ENCODE measurements around the gene SKI. TPM values are rescaled to one million over a fixed set of nuclear protein-coding genes. Genes with fewer than 3 reads are reported as not detected.

The SKI gene
- total RNA-seq, 1 donor from 2014 or later = 19.3 TPM

- no peak for DNase-seq
Measured at GRCh38 chr1:2354511-2355372, 126.6 kb downstream of the SKI start.

- no peak for DNase-seq
Measured at GRCh38 chr1:2355373-2356261, 127.5 kb downstream of the SKI start.

- no peak for DNase-seq
Measured at GRCh38 chr1:2356401-2356800, 128.3 kb downstream of the SKI start.

DNA sequence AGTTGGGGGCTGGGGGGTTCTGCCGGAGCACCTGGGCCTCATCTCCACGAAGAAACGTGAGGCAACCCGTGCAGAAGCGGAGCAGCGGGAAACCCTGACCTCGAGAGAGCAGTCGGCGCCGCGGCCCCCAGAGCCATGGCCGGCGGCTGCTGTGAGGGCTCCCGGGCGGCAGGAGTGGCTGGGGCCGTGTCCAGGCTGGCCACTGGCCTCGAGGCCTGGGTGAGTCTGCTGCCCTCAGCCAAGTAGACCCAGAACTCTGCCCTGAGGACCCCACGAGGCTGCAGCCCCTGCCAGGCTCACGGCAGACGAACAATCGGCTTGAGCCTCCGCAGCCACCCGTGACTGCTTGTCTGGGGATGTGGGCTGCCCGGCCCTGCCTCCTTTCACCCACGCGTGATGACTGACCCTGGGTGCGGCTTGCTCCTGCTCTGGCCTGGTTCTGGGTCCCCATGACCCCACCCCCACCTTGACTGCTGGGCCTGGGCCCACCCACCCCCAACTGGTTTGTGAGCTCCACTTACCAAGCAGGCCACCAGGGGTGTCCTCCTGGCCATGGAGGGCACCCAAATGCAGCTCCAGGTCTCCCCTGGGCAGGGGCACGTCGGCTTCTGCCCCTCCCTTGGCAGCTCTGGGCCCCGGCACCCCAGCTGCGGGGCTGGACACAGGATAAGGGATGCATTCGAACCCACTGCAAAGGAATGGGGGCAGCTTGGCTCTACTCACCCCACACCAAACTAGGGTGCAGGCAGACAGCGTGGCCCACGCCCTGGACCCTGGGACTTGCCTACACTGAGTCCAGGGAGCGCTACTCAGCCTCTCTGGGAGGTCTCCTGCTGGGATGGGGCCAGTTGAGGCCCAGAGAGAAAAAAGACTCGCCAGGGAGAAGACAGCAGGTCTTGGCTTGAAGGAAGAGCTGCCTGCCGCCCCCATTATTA, 129.1 kb downstream of the SKI start:
- no peak for DNase-seq

GRCh38 chr1:2358072-2358471, 130.0 kb downstream of the SKI start:
- DNase-seq = no peak

DNA sequence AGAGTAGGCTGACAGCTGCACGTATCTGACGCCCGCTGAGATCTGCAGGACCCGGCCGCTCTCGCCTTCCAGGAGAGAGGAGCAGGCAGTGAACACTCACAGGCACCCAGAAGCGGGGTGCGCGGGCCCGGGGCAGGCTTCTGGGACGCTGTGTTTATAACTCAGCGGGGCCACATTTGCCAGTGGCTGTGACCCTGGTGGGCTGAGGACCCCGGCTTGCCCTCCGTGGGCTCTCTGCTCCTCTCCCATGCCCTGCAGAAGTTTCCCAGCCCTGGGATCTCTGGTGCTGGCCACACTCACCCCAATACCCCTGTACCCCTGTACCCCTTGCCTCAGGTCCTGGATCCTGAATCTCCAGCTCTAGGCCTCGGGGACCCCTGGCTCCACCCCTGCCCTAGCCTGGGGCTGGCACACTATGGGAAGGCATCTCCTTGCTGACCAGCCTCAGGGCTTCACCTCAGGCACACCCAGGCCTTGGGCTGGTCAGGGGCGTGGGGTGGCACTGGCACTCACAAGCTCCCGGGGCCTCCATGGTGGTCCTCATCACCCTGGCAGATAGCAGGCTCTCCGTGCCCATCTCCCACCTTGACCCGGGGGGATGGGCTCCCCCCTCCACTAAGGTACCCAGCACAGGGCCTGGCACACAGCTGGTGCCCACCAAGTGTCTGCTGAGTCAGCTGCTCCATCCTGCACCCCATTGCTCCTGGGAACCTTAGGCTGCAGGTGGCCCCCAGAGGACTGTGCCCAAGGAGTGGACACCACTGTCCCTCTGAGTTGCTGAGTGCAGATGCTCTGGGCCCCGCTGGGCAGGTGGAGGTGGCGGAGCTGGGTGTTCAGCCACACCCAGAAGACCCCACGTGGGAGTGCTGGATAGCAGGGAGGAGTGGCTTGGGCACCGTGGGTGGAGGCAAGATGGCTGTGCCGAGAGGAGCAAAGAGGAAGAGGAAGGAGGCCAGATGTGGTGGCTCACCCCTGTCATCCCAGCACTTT, 130.8 kb downstream of the SKI start:
- DNase-seq = no peak

Other genes with a start within 250 kb of the SKI start
- gene CFAP74, start 224.5 kb upstream of the SKI start, total RNA-seq = 0.47 TPM
- gene GABRD, start 209.0 kb upstream of the SKI start, total RNA-seq = 0.62 TPM
- 58.3 TPM for gene PRKCZ, start 177.9 kb upstream of the SKI start, total RNA-seq
- 20.3 TPM for gene FAAP20, start 33.5 kb upstream of the SKI start, total RNA-seq
- 13.1 TPM for gene MORN1, start 163.2 kb downstream of the SKI start, total RNA-seq
- gene RER1, start 163.5 kb downstream of the SKI start, total RNA-seq = 34.5 TPM
- 21.2 TPM for gene PEX10, start 184.2 kb downstream of the SKI start, total RNA-seq
- gene PLCH2, start 248.0 kb downstream of the SKI start, total RNA-seq = 4.2 TPM

All from occipital lobe (tissue), 2 donors.